ENCODE measurements around the gene ENPEP. TPM values are rescaled to one million over a fixed set of nuclear protein-coding genes. Genes with fewer than 3 reads are reported as not detected.

The ENPEP gene
- total RNA-seq, 1 experiment from 2014 or later: 0.76 TPM

DNA sequence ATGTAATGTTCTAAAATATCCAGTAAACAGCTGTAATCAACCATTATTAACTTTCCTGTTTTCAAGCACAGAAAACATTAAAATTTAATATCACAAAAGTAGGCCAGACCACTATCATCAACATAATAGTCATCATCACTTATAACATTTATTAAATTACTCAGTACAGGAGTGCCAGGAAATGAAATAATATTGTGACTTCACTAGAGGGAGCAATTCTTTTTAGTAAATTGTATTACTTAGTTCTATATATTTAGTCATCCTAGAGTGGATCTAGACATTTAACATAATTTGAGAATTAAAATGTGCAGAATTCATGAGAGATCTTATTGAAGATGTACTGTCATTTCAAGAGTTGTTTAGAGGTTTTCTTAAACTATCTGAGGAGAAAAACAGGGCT, 113.3 kb downstream of the ENPEP start:
- H3K4me3 ChIP-seq (ENCODE audit: insufficient read depth, low read depth, low read length): no peak overlapping the region
- no peak for DNase-seq
- H3K27me3 ChIP-seq (ENCODE audit: control insufficient read depth, insufficient read depth, low read length): no peaks in the 10 kb centered on the region
- H3K36me3 ChIP-seq (replicated peaks; ENCODE audit: control insufficient read depth, insufficient read depth, low read length): no peaks in the 10 kb centered on the region

DNA sequence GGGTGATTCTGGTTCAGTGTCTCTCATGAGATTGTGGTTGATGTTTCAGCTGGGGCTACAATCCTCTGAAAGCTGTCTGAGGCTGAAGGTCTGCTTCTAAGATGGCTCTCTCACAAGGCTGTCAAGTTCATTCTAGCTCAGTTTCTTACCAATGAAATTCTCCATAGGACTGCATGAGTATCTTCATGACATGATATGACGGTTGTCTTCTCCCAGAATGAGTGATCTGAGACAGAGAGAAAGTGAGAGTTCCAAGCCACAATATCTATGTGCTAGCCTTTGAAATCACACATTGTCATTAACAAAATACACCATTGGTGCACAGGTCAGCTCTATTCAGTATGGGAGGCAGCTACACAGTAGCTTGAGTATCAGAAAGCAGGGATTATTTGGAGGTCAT, 119.6 kb downstream of the ENPEP start:
- H3K36me3 ChIP-seq (replicated peaks; ENCODE audit: control insufficient read depth, insufficient read depth, low read length): no peaks in the 10 kb centered on the region
- no peak for DNase-seq
- no peak overlapping the region for H3K4me3 ChIP-seq (ENCODE audit: insufficient read depth, low read depth, low read length)
- H3K27me3 ChIP-seq (ENCODE audit: control insufficient read depth, insufficient read depth, low read length): no peaks in the 10 kb centered on the region

DNA sequence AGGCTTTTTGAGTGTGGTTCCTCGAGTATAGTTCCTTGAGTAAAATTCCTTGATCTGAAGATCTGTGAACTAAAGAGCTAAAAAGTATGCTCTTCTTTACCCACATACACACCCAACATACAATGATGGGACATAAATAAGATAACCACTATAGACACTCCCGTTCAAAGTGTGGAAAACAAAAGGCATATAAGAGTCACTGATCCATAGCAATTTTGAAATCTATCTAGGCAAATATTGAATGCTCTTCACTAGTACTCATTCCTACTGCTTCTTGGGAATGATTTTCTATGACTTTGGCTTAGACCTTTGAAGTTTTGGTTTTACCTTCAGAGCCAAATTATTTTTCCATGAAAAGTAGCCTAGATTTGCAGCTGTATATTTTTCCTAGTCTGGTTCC, 120.5 kb downstream of the ENPEP start:
- Histone ChIP-seq H3K36me3 (replicated peaks; ENCODE audit: control insufficient read depth, insufficient read depth, low read length) (no peaks in the 10 kb centered on the region), H3K4me3 (ENCODE audit: insufficient read depth, low read depth, low read length) (no peak overlapping the region), H3K27me3 (ENCODE audit: control insufficient read depth, insufficient read depth, low read length) (no peaks in the 10 kb centered on the region)
- no peak for DNase-seq

GRCh38 chr4:110597582-110597981, 121.6 kb downstream of the ENPEP start:
- no peak overlapping the region for H3K4me3 ChIP-seq (ENCODE audit: insufficient read depth, low read depth, low read length)
- H3K36me3 ChIP-seq (replicated peaks; ENCODE audit: control insufficient read depth, insufficient read depth, low read length): no peaks in the 10 kb centered on the region
- no peaks in the 10 kb centered on the region for H3K27me3 ChIP-seq (ENCODE audit: control insufficient read depth, insufficient read depth, low read length)
- DNase-seq: no peak

- no peak overlapping the region for H3K4me3 ChIP-seq (ENCODE audit: insufficient read depth, low read depth, low read length)
- no peak for DNase-seq
- no peaks in the 10 kb centered on the region for H3K36me3 ChIP-seq (replicated peaks; ENCODE audit: control insufficient read depth, insufficient read depth, low read length)
- no peaks in the 10 kb centered on the region for H3K27me3 ChIP-seq (ENCODE audit: control insufficient read depth, insufficient read depth, low read length)
These were observed 126.1 kb downstream of the ENPEP start for GRCh38 chr4:110602061-110602460.

DNA sequence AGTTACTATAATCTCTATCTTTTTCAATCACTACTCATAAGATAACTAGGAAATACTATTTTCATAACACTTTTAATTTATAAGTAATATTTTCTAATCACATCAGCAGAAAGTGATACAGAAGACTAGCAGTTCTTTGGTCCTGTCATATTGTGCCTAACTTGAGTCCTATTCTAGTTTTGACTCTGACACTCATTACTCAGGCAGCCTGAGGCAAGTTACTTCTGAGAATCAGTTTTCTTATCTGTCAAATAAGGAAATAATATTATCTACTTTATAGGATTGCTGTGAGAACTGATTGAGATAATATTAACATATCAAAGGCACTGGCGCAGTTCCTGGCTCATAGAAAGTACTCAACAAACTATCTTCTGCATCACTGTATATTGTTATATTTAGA, 129.1 kb downstream of the ENPEP start:
- DNase-seq: no peak
- H3K4me3 ChIP-seq (ENCODE audit: insufficient read depth, low read depth, low read length): no peak overlapping the region
- peaks cover 9% of the 10 kb centered on the region; the same call in 1 of the 2 replicates for H3K27me3 ChIP-seq (ENCODE audit: control insufficient read depth, insufficient read depth, low read length)
- H3K36me3 ChIP-seq (replicated peaks; ENCODE audit: control insufficient read depth, insufficient read depth, low read length): no peaks in the 10 kb centered on the region

DNA sequence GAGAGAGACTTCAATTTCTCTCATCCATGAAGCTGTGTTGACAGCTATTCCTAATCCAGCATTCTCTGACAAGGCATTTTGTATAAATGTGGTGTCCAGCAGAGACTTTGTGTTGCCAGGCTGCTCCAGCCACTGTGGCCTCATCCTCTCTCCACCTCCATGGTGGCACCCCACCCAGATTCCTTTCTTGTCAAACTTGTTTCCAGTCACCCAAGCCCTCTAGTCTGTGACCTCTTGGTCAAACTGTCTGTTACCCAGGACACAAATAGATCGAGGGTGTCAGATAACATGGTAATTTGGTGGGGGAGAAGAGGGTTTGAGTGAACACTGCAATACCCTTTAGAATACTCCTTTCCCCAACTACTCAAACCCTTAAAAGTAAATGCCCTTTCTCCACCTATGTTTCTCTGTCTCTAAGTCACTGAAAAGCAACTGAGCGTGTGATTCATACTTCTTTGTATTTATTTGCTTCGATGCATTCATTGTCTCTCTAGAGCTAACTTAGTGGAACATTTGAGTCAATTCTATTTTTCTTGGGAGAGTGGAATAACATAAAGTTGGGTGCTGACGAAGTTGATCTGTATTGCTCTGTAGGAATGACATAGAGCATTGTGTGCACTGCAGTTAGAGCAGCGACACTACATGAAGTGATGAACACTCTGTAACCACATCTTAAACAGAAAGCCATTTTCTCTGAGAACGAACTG, 133.2 kb downstream of the ENPEP start:
- Histone ChIP-seq H3K27me3 (ENCODE audit: control insufficient read depth, insufficient read depth, low read length) (peaks cover 42% of the 10 kb centered on the region; the same call in 1 of the 2 replicates), H3K4me3 (ENCODE audit: insufficient read depth, low read depth, low read length) (no peak overlapping the region), H3K36me3 (replicated peaks; ENCODE audit: control insufficient read depth, insufficient read depth, low read length) (no peaks in the 10 kb centered on the region)
- no peak for DNase-seq

DNA sequence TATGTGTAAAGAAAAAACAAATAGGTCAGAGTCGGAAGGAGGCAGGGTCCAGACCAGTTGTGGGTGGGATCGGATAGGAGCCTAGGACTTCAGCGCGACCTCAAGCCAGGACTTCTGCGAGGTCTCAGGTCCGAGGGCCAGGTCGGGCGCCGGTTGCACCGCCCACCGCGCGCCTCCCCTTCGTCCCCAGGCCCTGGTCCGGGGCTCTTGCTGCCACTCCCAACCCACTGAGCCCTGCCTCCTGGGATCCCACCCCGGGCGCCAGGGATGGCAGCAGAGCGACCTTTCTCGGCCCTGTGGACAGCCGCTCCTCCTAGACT, 134.6 kb downstream of the ENPEP start:
- H3K27me3 ChIP-seq (ENCODE audit: control insufficient read depth, insufficient read depth, low read length): peaks cover 46% of the 10 kb centered on the region; the same call in 1 of the 2 replicates
- no peaks in the 10 kb centered on the region for H3K36me3 ChIP-seq (replicated peaks; ENCODE audit: control insufficient read depth, insufficient read depth, low read length)
- no peak overlapping the region for H3K4me3 ChIP-seq (ENCODE audit: insufficient read depth, low read depth, low read length)
- peak; percentile 56 for DNase-seq

GRCh38 chr4:110610940-110611831, 135.2 kb downstream of the ENPEP start:
- no peaks in the 10 kb centered on the region for H3K36me3 ChIP-seq (replicated peaks; ENCODE audit: control insufficient read depth, insufficient read depth, low read length)
- H3K4me3 ChIP-seq (ENCODE audit: insufficient read depth, low read depth, low read length): no peak overlapping the region; the same call in 1 of the 2 replicates
- peaks cover 47% of the 10 kb centered on the region; the same call in 1 of the 2 replicates for H3K27me3 ChIP-seq (ENCODE audit: control insufficient read depth, insufficient read depth, low read length)
- DNase-seq: peak; percentile 76

- Histone ChIP-seq H3K4me3 (ENCODE audit: insufficient read depth, low read depth, low read length) (no peak overlapping the region), H3K36me3 (replicated peaks; ENCODE audit: control insufficient read depth, insufficient read depth, low read length) (no peaks in the 10 kb centered on the region), H3K27me3 (ENCODE audit: control insufficient read depth, insufficient read depth, low read length) (peaks cover 53% of the 10 kb centered on the region; the same call in 1 of the 2 replicates)
- DNase-seq: peak; percentile 48
These were observed 136.1 kb downstream of the ENPEP start for GRCh38 chr4:110611968-110612447.

GRCh38 chr4:110612631-110613269, 136.8 kb downstream of the ENPEP start:
- Histone ChIP-seq H3K27me3 (ENCODE audit: control insufficient read depth, insufficient read depth, low read length) (peaks cover 60% of the 10 kb centered on the region; the same call in 1 of the 2 replicates), H3K36me3 (replicated peaks; ENCODE audit: control insufficient read depth, insufficient read depth, low read length) (no peaks in the 10 kb centered on the region), H3K4me3 (ENCODE audit: insufficient read depth, low read depth, low read length) (no peak overlapping the region)
- peak; percentile 28 for DNase-seq

GRCh38 chr4:110613745-110614144, 137.8 kb downstream of the ENPEP start:
- DNase-seq: no peak
- Histone ChIP-seq H3K36me3 (replicated peaks; ENCODE audit: control insufficient read depth, insufficient read depth, low read length) (no peaks in the 10 kb centered on the region), H3K4me3 (ENCODE audit: insufficient read depth, low read depth, low read length) (peak overlapping the region; percentile 63), H3K27me3 (ENCODE audit: control insufficient read depth, insufficient read depth, low read length) (peaks cover 70% of the 10 kb centered on the region; the same call in 1 of the 2 replicates)

- Histone ChIP-seq H3K36me3 (replicated peaks; ENCODE audit: control insufficient read depth, insufficient read depth, low read length) (no peaks in the 10 kb centered on the region), H3K27me3 (ENCODE audit: control insufficient read depth, insufficient read depth, low read length) (peaks cover 72% of the 10 kb centered on the region; the same call in 1 of the 2 replicates), H3K4me3 (ENCODE audit: insufficient read depth, low read depth, low read length) (peak overlapping the region; percentile 63)
- DNase-seq: peak; percentile 65
These were observed 138.4 kb downstream of the ENPEP start for GRCh38 chr4:110614173-110614963.
